DND-41 (cell line): ENCODE measurements around the gene RNASE4.

Experiments
- ATAC-seq: fragments of 200-7000 bp; cut with Tn5 transposase; 3 replicates; pipeline ENCODE4 v1.9.1; 2021; ENCODE audit warnings: low read depth; ENCODE audit not compliant: insufficient read depth
- DNase-seq: peaks from one replicate; pipeline ENCODE4 v3.0.0-alpha.2; 2020
- H2AFZ ChIP-seq: 2 replicates; pipeline ENCODE4 v1.6.0; 2012; ENCODE audit warnings: low read depth, low read length
- H3K27ac ChIP-seq: 2 replicates; pipeline ENCODE4 v1.5.1; 2012; ENCODE audit warnings: low read length, inconsistent platforms
- H3K27me3 ChIP-seq: fragments of 200-600 bp; sonication (generic); 2 replicates; pipeline ENCODE4 v1.6.0; 2012; ENCODE audit warnings: low read length, mild to moderate bottlenecking, inconsistent platforms; ENCODE audit not compliant: insufficient read depth, poor library complexity
- H3K36me3 ChIP-seq: 2 replicates; pipeline ENCODE4 v1.5.1; 2012; ENCODE audit warnings: low read length, inconsistent platforms; ENCODE audit not compliant: insufficient read depth
- H3K4me1 ChIP-seq: 2 replicates; pipeline ENCODE4 v1.5.1; 2012; ENCODE audit warnings: mild to moderate bottlenecking, low read length; ENCODE audit not compliant: insufficient read depth
- H3K4me2 ChIP-seq: 2 replicates; pipeline ENCODE4 v1.6.0; 2012; ENCODE audit warnings: mild to moderate bottlenecking, moderate library complexity, low read length, inconsistent platforms; ENCODE audit not compliant: insufficient read depth
- H3K4me3 ChIP-seq, 2 experiments: fragments of 200-600 bp in 1 of 2; shearing (Covaris generic) in 1 of 2; 2 replicates each; pipeline ENCODE4 v1.5.1; 2012 to 2016; ENCODE audit warnings: inconsistent platforms in 2 of 2, low read length in 2 of 2, mild to moderate bottlenecking in 2 of 2, low read depth in 1 of 2, moderate library complexity in 1 of 2
- H3K79me2 ChIP-seq: 2 replicates; pipeline ENCODE4 v1.6.0; 2012; ENCODE audit warnings: low read length, inconsistent platforms; ENCODE audit not compliant: insufficient read depth
- H3K9ac ChIP-seq: 2 replicates; pipeline ENCODE4 v1.6.0; 2012; ENCODE audit warnings: low read depth, mild to moderate bottlenecking, inconsistent platforms, low read length, moderate library complexity
- H3K9me3 ChIP-seq: 2 replicates; pipeline ENCODE4 v1.5.1; 2012; ENCODE audit warnings: low read length, moderate library complexity, mild to moderate bottlenecking, inconsistent platforms; ENCODE audit not compliant: insufficient read depth, severe bottlenecking
- H4K20me1 ChIP-seq: 2 replicates; pipeline ENCODE4 v1.6.0; 2012; ENCODE audit warnings: low read length; ENCODE audit not compliant: insufficient read depth
- CTCF ChIP-seq: IDR thresholded peaks from 2 replicates; pipeline ENCODE4 v1.5.1; 2012; ENCODE audit warnings: borderline replicate concordance, low read length, moderate library complexity, mild to moderate bottlenecking; ENCODE audit not compliant: poor library complexity, severe bottlenecking; ENCODE audit errors: extremely low read depth
- EZH2 ChIP-seq: IDR thresholded peaks from 3 replicates; pipeline ENCODE4 v1.6.1; 2012; ENCODE audit warnings: borderline replicate concordance, low read depth, mild to moderate bottlenecking, moderate library complexity, low read length, inconsistent platforms; ENCODE audit not compliant: severe bottlenecking

The RNASE4 gene

GRCh38 chr14:20644520-20644919 lies 39.8 kb upstream of the RNASE4 start:
- Histone ChIP-seq H4K20me1 (no peaks in the 10 kb centered on the region), H3K36me3 (no peaks in the 10 kb centered on the region), H3K79me2 (no peaks in the 10 kb centered on the region), H3K9me3 (no peaks in the 10 kb centered on the region), H3K9ac (no peak overlapping the region), H3K4me1 (no peaks in the 10 kb centered on the region), H3K27me3 (peaks cover 20% of the 10 kb centered on the region), H3K4me2 (no peak overlapping the region), H2AFZ (no peak overlapping the region), H3K27ac (no peak overlapping the region), H3K4me3 (no peak overlapping the region)
- ATAC-seq (no peak), DNase-seq (no peak)
- TF ChIP-seq CTCF: no peak
- TF ChIP-seq EZH2: no peak

- no peaks in the 10 kb centered on the region for H3K4me1 ChIP-seq
- H3K27me3 ChIP-seq: peaks cover 20% of the 10 kb centered on the region
- no peak overlapping the region for H3K4me3 ChIP-seq
- no peak overlapping the region for H3K9ac ChIP-seq
- no peak for ATAC-seq
- H4K20me1 ChIP-seq: no peaks in the 10 kb centered on the region
- no peaks in the 10 kb centered on the region for H3K9me3 ChIP-seq
- H3K36me3 ChIP-seq: no peaks in the 10 kb centered on the region
- H2AFZ ChIP-seq: no peak overlapping the region
- no peak overlapping the region for H3K27ac ChIP-seq
- no peaks in the 10 kb centered on the region for H3K79me2 ChIP-seq
- no peak overlapping the region for H3K4me2 ChIP-seq
- TF ChIP-seq EZH2: no peak
- no peak for TF ChIP-seq CTCF
- no peak for DNase-seq
These were observed 38.9 kb upstream of the RNASE4 start for GRCh38 chr14:20645481-20645880.

- Histone ChIP-seq H3K27ac (no peak overlapping the region), H3K4me1 (no peaks in the 10 kb centered on the region), H3K27me3 (peaks cover 6% of the 10 kb centered on the region), H3K9me3 (no peaks in the 10 kb centered on the region), H3K79me2 (no peaks in the 10 kb centered on the region), H2AFZ (no peak overlapping the region), H3K4me2 (no peak overlapping the region), H4K20me1 (no peaks in the 10 kb centered on the region), H3K4me3 (no peak overlapping the region), H3K9ac (no peak overlapping the region), H3K36me3 (no peaks in the 10 kb centered on the region)
- ATAC-seq (no peak), DNase-seq (no peak)
- TF ChIP-seq CTCF: no peak
- no peak for TF ChIP-seq EZH2
These were observed 31.1 kb upstream of the RNASE4 start for GRCh38 chr14:20652996-20653975.
